Stimulated activated CD4-positive, alpha-beta T cell treated with anti-CD3 and anti-CD28 coated beads, Interleukin-1b, Interleukin-23, amount 100 ng/mL, for 24 hours (primary cell): ENCODE measurements around the gene FSTL3.
"Not testable (repeated sequence)": the region's sequence is repeated elsewhere in the genome, so short reads cannot be mapped to it uniquely, and the experiment has no call there.

Experiments
- DNase-seq, 4 experiments: peaks; one replicate each; pipeline ENCODE4 v3.0.0-alpha.2; 2020; ENCODE audit warnings: low read depth in 4 of 4, low spot score in 1 of 4

The FSTL3 gene

GRCh38 chr19:676339-677105 lies at the start of gene FSTL3:
Gene FSTL3 (plus strand): TSS chr19:676392. CDS start chr19:676424, 32 bp downstream.
- no peak for DNase-seq

- not testable (repeated sequence) for DNase-seq
Observed at GRCh38 chr19:626566-626965, 49.6 kb upstream of the FSTL3 start.

DNA sequence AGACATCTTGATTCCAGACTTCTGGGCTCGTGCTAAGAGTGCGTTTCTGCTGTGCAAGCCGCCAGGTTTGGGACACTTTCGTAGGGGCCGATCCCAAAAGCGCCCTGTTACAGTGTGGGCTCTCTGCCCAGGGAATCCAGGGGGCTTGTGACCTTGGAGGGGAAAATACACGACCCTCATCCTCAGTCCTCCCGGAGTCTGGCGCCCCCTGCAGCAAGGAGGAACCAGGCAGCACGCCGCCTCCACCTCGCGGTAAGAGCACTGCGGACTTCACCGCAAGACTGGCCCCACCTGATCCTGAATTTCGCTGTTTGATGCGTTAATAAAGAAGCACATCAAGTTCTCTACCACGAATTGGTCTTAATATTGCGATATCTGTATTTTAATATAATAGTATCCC lies 48.0 kb upstream of the FSTL3 start:
- DNase-seq = no peak

GRCh38 chr19:629515-629914 lies 46.7 kb upstream of the FSTL3 start:
- DNase-seq = not testable (repeated sequence)

GRCh38 chr19:629961-630714 lies 46.1 kb upstream of the FSTL3 start:
- no peak for DNase-seq

DNA sequence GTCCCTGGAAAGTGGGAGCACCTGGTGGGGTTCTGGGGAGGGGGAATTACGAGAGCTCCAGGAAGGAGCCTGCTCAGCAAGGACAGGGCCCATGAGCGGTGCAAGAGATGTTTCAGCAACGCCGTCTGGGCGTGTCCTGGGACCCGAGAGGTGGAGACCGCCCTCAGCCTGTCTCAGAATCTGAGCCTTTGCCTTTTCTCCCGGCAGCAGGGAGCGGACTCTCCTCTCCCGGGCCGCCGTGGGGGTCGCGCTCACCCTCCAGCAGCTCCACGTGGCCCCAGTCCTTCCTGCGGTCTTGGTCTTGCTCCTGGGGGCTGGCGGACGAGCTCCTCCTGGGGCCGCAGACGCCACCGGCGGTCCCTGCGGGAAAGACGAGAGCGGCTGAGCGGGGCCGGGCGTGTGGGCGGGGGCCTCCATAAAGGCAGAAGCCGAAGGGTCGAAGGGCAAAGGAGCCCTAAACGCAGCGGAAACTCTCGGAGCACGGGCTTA lies 43.6 kb upstream of the FSTL3 start:
- DNase-seq = peak in 2 of 4 experiments; percentile 25 to 47

- DNase-seq = peak; percentile 90 to 94 (median 92)
Observed at GRCh38 chr19:633068-633785, 43.0 kb upstream of the FSTL3 start, which contains the start of gene POLRMT. Gene POLRMT (minus strand): TSS chr19:633537. CDS start chr19:633512, 25 bp downstream.

DNA sequence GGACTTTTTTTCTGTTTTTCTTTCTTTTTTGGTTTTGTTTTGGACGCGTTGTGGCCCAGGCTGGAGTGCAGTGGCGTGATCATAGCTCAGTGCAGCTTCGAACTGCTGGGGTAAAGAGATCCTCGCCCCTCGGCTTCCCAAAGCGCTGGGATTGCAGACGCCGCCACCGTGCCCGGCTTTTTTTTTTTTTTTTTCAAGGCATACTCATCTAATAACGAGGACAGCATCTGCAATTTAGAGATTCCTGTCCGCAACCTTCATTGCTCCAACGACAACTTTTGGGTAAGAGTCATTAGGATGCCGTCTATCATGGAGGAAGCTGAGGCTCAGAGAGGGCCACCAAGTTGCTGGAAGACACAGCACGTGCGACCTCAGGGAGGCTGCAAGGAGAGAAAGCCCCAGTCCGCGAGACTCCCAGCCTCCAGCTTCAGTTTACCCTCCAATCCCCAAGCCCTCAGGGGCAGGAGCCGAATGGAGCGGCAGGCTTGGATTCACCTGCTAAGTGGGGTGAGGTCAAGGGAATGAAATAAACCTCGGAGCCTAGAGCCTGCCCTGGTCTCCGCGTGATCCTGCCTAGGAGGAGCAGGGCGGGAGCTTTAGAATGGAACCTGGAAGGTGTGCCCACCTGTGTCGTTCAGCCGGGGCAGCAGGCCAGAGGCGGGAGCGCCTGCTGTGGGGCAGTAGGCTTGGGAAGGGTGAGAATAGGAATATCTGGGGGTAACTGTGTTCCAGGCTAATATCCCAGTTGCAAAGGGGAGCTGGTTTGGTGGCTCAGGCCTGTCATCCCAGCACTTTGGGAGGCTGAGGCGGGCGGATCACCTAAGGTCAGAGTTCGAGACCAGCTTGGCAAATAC lies 42.2 kb upstream of the FSTL3 start:
- DNase-seq = no peak

DNA sequence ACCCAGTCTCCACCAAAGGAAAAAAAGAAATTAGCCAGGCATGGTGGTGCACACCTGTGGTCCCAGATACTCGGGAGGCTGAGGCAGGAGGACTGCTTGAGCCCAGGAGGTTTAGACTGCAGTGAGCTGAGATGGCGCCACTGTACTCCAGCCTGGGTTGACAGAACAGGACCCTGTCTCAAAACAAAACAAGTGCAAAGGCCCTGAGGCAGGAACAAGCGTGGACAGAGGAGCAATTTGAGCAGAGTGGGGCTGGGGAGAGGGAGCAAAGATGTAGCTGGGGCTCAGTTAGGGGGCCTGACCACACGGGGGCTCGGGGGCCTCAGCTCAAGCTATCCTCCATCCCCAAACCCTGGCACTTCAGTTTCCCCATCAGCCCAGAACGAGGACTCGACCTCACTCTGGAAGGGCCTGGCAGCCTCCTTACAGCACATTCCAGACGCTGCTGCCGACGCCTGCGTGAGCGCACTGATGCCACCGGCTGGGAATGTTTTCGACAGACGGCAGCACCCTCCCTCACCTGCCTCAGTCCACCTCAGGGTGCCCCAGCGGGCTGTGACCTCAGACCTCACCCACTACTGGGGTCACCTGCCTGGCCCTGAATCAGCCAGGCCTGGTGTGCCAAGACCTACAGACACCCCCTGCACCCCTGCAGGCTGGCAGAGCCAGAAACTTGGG lies 41.1 kb upstream of the FSTL3 start:
- DNase-seq = no peak

- no peak for DNase-seq
Observed at GRCh38 chr19:638906-639252, 37.3 kb upstream of the FSTL3 start.

DNA sequence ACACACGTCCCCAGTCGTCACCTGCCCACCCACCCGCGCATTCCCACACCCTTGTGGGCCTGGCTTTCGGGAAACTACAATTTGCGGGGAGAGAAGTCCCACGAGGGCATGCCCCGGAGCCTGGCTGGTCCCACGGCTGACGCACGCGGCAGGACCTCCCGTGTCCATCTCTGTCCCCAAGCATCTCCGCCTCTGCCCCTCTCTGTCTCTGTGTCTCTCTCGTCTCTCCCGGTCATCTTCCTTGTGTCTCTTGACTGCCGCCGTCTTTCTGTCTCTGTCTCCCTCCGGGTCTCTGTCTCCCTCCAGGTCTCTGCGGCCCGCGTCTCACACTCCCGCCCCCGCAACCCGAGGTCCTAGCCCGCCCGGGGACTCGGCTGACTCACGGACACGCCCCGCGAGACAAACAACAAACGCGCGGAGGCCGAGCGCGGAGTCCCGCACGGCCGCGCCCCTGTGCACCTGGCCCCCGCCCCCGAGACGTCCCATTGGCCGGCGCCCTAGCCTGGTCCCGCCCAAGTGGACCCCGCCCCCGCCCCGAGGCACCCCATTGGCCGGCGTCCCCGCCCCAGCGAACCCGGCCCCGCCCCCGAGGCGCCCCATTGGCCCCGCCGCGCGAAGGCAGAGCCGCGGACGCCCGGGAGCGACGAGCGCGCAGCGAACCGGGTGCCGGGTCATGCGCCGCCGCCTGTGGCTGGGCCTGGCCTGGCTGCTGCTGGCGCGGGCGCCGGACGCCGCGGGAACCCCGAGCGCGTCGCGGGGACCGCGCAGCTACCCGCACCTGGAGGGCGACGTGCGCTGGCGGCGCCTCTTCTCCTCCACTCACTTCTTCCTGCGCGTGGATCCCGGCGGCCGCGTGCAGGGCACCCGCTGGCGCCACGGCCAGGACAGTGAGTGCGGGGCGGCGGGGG lies 36.7 kb upstream of the FSTL3 start, which contains the start of gene FGF22:
TSS of gene FGF22 (plus strand) at position 627 of the 908 bp plus-strand sequence. CDS start at position 674, 47 bp downstream.
- DNase-seq = peak; percentile 89 to 94 (median 94)

DNA sequence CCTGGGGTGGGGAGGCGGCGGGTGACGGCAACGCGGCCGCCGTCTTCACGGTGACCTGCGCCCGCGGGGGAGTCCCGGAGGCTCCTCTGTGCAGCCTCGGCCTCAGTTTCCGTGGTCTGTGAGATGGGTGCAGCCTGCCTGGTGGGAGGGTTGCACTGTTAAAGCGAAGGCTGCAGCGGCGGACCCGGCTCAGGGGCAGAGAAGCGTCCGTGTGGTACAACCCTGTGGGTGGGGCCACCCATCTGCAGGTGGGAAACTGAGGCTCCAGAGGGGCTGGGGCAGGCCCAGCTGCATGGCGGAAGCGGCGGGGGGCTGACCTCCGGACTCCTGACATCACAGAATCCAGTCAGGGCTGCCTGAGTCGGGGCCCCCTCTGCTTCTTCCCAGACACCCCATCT lies 36.0 kb upstream of the FSTL3 start:
- DNase-seq = no peak

GRCh38 chr19:640606-641189 lies 35.5 kb upstream of the FSTL3 start:
- DNase-seq = no peak

DNA sequence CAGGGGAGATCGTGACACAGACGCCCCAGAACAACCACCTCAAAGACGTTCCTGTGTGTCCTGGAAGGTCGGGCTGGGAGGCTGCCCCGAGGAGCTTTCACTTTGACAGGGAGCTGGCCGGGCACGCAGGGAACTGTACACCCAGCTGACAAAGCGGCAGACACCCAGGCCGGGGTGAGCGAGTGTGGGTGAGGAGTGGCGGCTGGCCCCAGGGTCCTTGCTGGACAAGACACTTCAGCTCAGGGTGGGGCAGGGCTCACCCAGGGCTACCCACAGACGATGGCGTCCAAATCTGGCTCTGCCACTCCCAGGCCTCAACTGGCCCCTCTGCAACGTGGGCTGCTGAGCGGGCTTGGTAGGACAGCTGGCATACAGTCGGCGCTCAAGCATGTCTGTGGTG lies 34.5 kb upstream of the FSTL3 start:
- no peak for DNase-seq

DNA sequence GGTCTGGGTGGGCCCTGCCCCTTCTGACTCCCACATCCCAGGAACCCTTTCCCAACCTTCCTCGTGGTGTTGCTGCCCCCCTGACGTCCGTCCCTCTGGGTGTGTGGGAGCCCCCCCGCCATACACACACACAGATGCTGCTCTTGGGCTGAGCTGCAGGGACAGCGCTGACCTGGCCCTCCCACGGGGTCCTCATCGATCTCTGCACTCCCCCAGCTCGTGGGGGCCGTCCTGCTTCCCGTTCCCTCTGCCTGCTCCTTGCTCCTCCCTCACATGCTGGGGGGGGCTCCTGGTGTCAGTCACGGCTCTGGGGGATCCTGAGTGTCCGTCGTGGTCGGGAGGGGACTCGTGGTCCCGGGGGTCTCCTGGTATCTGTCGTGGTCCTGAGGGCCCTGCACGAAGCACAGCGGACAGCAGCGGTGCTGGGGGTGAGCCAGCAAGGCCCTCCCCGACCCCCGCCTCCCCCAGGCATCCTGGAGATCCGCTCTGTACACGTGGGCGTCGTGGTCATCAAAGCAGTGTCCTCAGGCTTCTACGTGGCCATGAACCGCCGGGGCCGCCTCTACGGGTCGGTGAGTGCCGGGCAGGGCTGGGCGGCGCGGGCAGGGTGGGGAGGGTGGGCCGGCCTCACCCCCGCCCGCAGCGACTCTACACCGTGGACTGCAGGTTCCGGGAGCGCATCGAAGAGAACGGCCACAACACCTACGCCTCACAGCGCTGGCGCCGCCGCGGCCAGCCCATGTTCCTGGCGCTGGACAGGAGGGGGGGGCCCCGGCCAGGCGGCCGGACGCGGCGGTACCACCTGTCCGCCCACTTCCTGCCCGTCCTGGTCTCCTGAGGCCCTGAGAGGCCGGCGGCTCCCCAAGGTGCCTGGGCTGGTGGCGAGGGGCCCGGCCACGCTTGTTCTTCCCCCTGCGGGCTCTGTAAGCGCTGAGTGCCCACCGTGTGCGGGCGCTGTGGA lies 33.1 kb upstream of the FSTL3 start:
- DNase-seq = no peak

DNA sequence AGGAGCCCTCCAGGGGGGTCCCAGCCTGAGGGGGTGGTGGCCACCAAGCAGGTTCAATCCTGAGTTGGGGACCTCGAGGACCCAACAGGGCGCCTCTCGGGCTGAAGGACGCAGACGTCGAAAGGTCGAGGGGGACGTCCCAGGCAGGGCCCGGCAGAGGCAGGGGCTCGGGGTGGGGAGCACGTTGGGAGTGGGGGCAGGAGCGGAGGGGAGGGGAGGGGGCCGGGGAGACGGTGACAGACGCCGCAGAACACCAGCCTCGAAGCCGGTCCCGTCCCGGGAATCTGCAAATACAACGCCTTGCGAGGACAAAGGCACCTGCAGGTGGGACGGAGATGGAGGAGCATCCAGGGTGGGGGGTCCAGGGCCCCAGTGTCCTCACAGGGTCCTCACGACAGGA lies 32.5 kb upstream of the FSTL3 start:
- DNase-seq = no peak

GRCh38 chr19:644363-644762 lies 31.8 kb upstream of the FSTL3 start:
- DNase-seq = no peak
